ENCODE data around the gene C16orf95. TPM values are rescaled to one million over a fixed set of nuclear protein-coding genes. Genes with fewer than 3 reads are reported as not detected.

C16orf95 gene
- total and polyA plus RNA-seq, 2 of the 4 experiments (the other 2 are of a cell fraction) = 2.0 to 4.7 TPM

- ATAC-seq (ENCODE audit: low read depth) = no peak
- H3K9me1 ChIP-seq (ENCODE audit: insufficient read depth, low read length) = no peaks in the 10 kb centered on the region
Observed at GRCh38 chr16:87311387-87311786, 5.8 kb downstream of the C16orf95 start.

More at GRCh38 chr16:87311387-87311786, 5.8 kb downstream of the C16orf95 start:
- in situ Hi-C loops (cut with MboI; ENCODE audit: low sequenced_read_pairs) = no loop called here
- no TSS peak for BruUV-seq (replicated peaks)
- no peak overlapping the region for H3K27ac ChIP-seq (ENCODE audit: insufficient read depth, low read length)
- intact Hi-C loops (cut with micrococcal nuclease) = loop anchor here (10.0 kb wide), 1 partner anchor 323 kb away; no protein-coding TSS in a partner anchor
- H2BK20ac ChIP-seq (ENCODE audit: low read depth, low read length) = no peak overlapping the region
- peaks cover 0 to 4% of the 10 kb centered on the region in 2 experiments; a peak in 1 of 4 replicates for H3K79me1 ChIP-seq (ENCODE audit: low read depth in 1 of 2, low read length in 2 of 2)
- H2AFZ ChIP-seq (replicated peaks; ENCODE audit: low read length, poor library complexity) = no peak overlapping the region
- TF ChIP-seq MAZ (IDR thresholded peaks at IDR 0.05; ENCODE audit: borderline replicate concordance, low read depth, low read length) (no peak), MXI1 (IDR thresholded peaks at IDR 0.05; ENCODE audit: borderline replicate concordance, low read depth, low read length) (no peak), CEBPB (IDR thresholded peaks at IDR 0.05; ENCODE audit: low read depth, low read length) (no peak), RCOR1 (IDR thresholded peaks at IDR 0.05; ENCODE audit: insufficient replicate concordance, low read length) (no peak), FOS (IDR thresholded peaks at IDR 0.05; ENCODE audit: low read depth, low read length) (no peak), CTCF (conservative IDR thresholded peaks at IDR 0.05; ENCODE audit: low read depth, low read length) (no peak), ELK1 (IDR thresholded peaks at IDR 0.05; ENCODE audit: borderline replicate concordance, low read depth, low read length) (no peak), BHLHE40 (IDR thresholded peaks at IDR 0.05; ENCODE audit: low read depth, low read length) (no peak), POLR2A (IDR thresholded peaks at IDR 0.05; ENCODE audit: low read depth, low read length) (no peak), RAD21 (IDR thresholded peaks at IDR 0.05; ENCODE audit: low read length) (no peak), CHD1 (IDR thresholded peaks at IDR 0.05; ENCODE audit: low read depth, low read length) (no peak), SMC3 (IDR thresholded peaks at IDR 0.05; ENCODE audit: low read depth, low read length) (no peak), MAFK (IDR thresholded peaks at IDR 0.05; ENCODE audit: low read depth, low read length) (no peak), RFX5 (IDR thresholded peaks at IDR 0.05; ENCODE audit: low read depth, low read length) (no peak), USF2 (IDR thresholded peaks at IDR 0.05; ENCODE audit: low read depth, low read length) (no peak), NFE2L2 (IDR thresholded peaks at IDR 0.05; ENCODE audit: low read depth, low read length) (no peak)
- H3K4me3 ChIP-seq (ENCODE audit: insufficient read depth, low read depth, low read length) = no peak overlapping the region
- H3K9ac ChIP-seq (ENCODE audit: low read depth, low read length) = no peak overlapping the region
- no peak overlapping the region for H2AK9ac ChIP-seq (replicated peaks; ENCODE audit: low read depth, low read length, poor library complexity)
- H4K20me1 ChIP-seq (ENCODE audit: insufficient read depth, low read length) = no peaks in the 10 kb centered on the region
- no peak overlapping the region for H3K4me2 ChIP-seq (ENCODE audit: low read depth, low read length)
- H3K14ac ChIP-seq (replicated peaks; ENCODE audit: low read depth, low read length) = no peak overlapping the region
- peaks cover 6% of the 10 kb centered on the region for H3K9me3 ChIP-seq (ENCODE audit: control insufficient read depth, insufficient read depth, low read length)
- H3K4ac ChIP-seq (ENCODE audit: low read depth, low read length) = no peak overlapping the region
- H3K56ac ChIP-seq (ENCODE audit: extremely low read depth, insufficient read depth, low read length) = no peak overlapping the region
- H2BK5ac ChIP-seq (ENCODE audit: low read depth, low read length, poor library complexity, severe bottlenecking) = no peak overlapping the region
- H4K5ac ChIP-seq (ENCODE audit: low read depth, low read length) = no peak overlapping the region
- H2BK120ac ChIP-seq (ENCODE audit: low read depth, low read length) = no peak overlapping the region
- H4K91ac ChIP-seq (ENCODE audit: insufficient read depth, low read depth, low read length) = no peak overlapping the region
- H4K8ac ChIP-seq (ENCODE audit: low read depth in 2 of 2, low read length in 2 of 2) = no peak overlapping the region
- DNase-seq = no peak
- no peak overlapping the region for H2BK15ac ChIP-seq (ENCODE audit: low read depth, low read length)
- CTCF ChIA-PET = no interaction called here
- no peak overlapping the region for H2AK5ac ChIP-seq (ENCODE audit: low read depth, low read length)
- POLR2A ChIA-PET (ENCODE audit: unreplicated experiment) = no interaction called here
- dilution Hi-C loops (cut with HindIII; ENCODE audit: low sequenced_read_pairs, unreplicated experiment) = no loop called here
- 88% methylated on average over 3 of the region's 5 CpGs; no CpG with 5 or more reads in 1 of the 2 experiments for WGBS, 2 experiments (ENCODE audit: extremely low coverage in 2 of 2, insufficient read length in 1 of 2)
- H3K4me1 ChIP-seq (ENCODE audit: control insufficient read depth, insufficient read depth, low read length) = no peaks in the 10 kb centered on the region
- H3K27me3 ChIP-seq (ENCODE audit: control insufficient read depth, insufficient read depth, low read length) = no peaks in the 10 kb centered on the region
- no peaks in the 10 kb centered on the region for H3K36me3 ChIP-seq (ENCODE audit: control insufficient read depth, insufficient read depth, low read length)
- H3K18ac ChIP-seq (ENCODE audit: low read depth, low read length) = no peak overlapping the region
- no peak overlapping the region for H3K23ac ChIP-seq (ENCODE audit: low read depth, low read length)

All from IMR-90 (cell line).